PC-3 (cell line): ENCODE measurements around the gene PTGES3. TPM values are rescaled to one million over a fixed set of nuclear protein-coding genes. Genes with fewer than 3 reads are reported as not detected.

Experiments
- ATAC-seq: fragments of 200-7000 bp; cut with Tn5 transposase; 2 replicates; pipeline ENCODE4 v1.9.1; 2020; ENCODE audit warnings: mild to moderate bottlenecking, moderate library complexity
- BruUV-seq: library from RNA; stranded (reverse); fragments of 400-500 nt; replicated peaks from 2 replicates; lab custom pipeline; 2021; lab: Mats Ljungman, UMichigan
- CTCF ChIA-PET: fragments of 300-600 bp; sonication (Branson Sonifier 250); formaldehyde crosslinking; loops from one replicate; lab custom pipeline; 2022; ENCODE audit warnings: antibody characterized with exemption; lab: Charles Lee
- POLR2A ChIA-PET: fragments of 300-600 bp; sonication (Branson Sonifier 250); formaldehyde crosslinking; loops from one replicate; lab custom pipeline; 2022; ENCODE audit warnings: antibody characterized with exemption; ENCODE audit not compliant: unreplicated experiment; lab: Charles Lee
- DNase-seq: peaks from one replicate; pipeline ENCODE4 v3.0.0-alpha.2; 2015
- H2AFZ ChIP-seq: fragments of 300-600 bp; sonication (generic); 2 replicates; pipeline ENCODE4 v1.6.0; 2016; ENCODE audit warnings: antibody characterized with exemption, low read length
- H3F3A ChIP-seq: fragments of 300-600 bp; sonication (generic); one replicate; pipeline ENCODE4 v1.6.0; 2017; ENCODE audit warnings: antibody characterized with exemption, low read length, control low read depth, mild to moderate bottlenecking; ENCODE audit not compliant: unreplicated experiment
- H3K27ac ChIP-seq: fragments of 300-600 bp; sonication (generic); 2 replicates; pipeline ENCODE4 v1.5.1; 2016; ENCODE audit warnings: mild to moderate bottlenecking, low read length
- H3K27me3 ChIP-seq: fragments of 300-600 bp; sonication (generic); 2 replicates; pipeline ENCODE4 v1.6.1; 2016; ENCODE audit warnings: low read length, mixed read lengths
- H3K36me3 ChIP-seq: fragments of 300-600 bp; sonication (generic); 2 replicates; pipeline ENCODE4 v1.6.1; 2016; ENCODE audit warnings: low read depth, mixed run types, low read length, mixed read lengths
- H3K4me1 ChIP-seq: fragments of 300-600 bp; sonication (generic); 2 replicates; pipeline ENCODE4 v1.5.1; 2016; ENCODE audit warnings: low read length; ENCODE audit not compliant: insufficient read depth
- H3K4me2 ChIP-seq: fragments of 300-600 bp; sonication (generic); 2 replicates; pipeline ENCODE4 v1.6.0; 2016; ENCODE audit warnings: low read length
- H3K4me3 ChIP-seq: fragments of 300-600 bp; sonication (generic); 2 replicates; pipeline ENCODE4 v1.5.1; 2016; ENCODE audit warnings: mild to moderate bottlenecking, low read length, mixed read lengths
- H3K79me2 ChIP-seq: fragments of 300-600 bp; sonication (generic); 2 replicates; pipeline ENCODE4 v1.6.1; 2017; ENCODE audit warnings: low read length, mixed read lengths
- H3K9ac ChIP-seq: fragments of 300-600 bp; sonication (generic); 2 replicates; pipeline ENCODE4 v1.6.0; 2016; ENCODE audit warnings: mild to moderate bottlenecking, low read length
- H3K9me2 ChIP-seq: fragments of 300-600 bp; sonication (generic); replicated peaks from 2 replicates; pipeline ENCODE4 v1.6.1; 2016; ENCODE audit warnings: mixed run types, low read length, mixed read lengths
- H3K9me3 ChIP-seq: fragments of 300-600 bp; sonication (generic); 2 replicates; pipeline ENCODE4 v1.6.1; 2016; ENCODE audit warnings: low read length, mixed read lengths
- H4K20me1 ChIP-seq: fragments of 300-600 bp; sonication (generic); 2 replicates; pipeline ENCODE4 v1.6.1; 2016; ENCODE audit warnings: low read length, mixed read lengths
- EZH2 ChIP-seq: fragments of 300-600 bp; sonication (generic); IDR thresholded peaks from one replicate; pipeline ENCODE4 v1.6.1; 2017; ENCODE audit warnings: antibody characterized with exemption, mild to moderate bottlenecking, low read length; ENCODE audit not compliant: unreplicated experiment
- EZH2phosphoT487 ChIP-seq: fragments of 300-600 bp; sonication (generic); IDR thresholded peaks from 2 replicates; pipeline ENCODE4 v1.6.1; 2018; ENCODE audit warnings: mild to moderate bottlenecking, antibody characterized with exemption, low read length, borderline replicate concordance
- intact Hi-C: fragments of 100-400 bp; cut with micrococcal nuclease; formaldehyde crosslinking; loops from 2 replicates; pipeline ENCODE4 v1.9.0; 2023
- total RNA-seq: library from RNA; depleted of rRNA; stranded (reverse); fragments of >200 nt; gene quantifications from 2 replicates; pipeline ENCODE4 v1.2.3, GENCODE V29; 2014
- TF ChIP-seq, protein P1 (sequence below): fragments of 300-600 bp; sonication (generic); conservative IDR thresholded peaks from 2 replicates; pipeline ENCODE4 v1.5.1; 2017; ENCODE audit warnings: antibody characterized with exemption, low read depth, mild to moderate bottlenecking, low read length

Gene PTGES3
- total RNA-seq, 1 experiment from 2014 or later, result 165 TPM

DNA sequence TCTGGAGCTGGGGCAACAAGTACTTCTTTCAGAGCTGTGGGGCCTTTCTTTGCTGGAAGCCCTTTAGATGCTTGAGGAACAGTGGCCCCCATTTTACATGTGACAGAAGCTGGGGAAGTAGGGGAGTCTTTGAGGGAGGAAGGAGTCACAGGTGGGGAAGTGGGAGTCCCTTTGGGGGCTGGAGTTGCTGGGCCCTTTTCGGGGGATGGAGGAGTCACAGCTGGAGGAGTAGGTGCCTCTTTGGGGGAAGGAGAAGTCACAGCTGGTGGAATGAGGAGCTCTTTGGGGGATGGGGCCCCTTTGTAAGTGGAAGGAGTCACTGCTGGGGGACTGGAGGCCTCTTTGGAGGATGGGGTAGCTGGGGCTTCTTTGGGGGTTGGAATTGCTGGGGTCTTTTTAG, 28.4 kb upstream of the PTGES3 start:
- H3K9ac ChIP-seq, result no peak overlapping the region
- intact Hi-C loops, result no loop called here
- H3K36me3 ChIP-seq, result peaks cover 77% of the 10 kb centered on the region
- TF ChIP-seq EZH2, result no peak
- no peak overlapping the region for H2AFZ ChIP-seq
- H3K9me3 ChIP-seq, result no peaks in the 10 kb centered on the region
- no peak overlapping the region for H3K27ac ChIP-seq
- H3K27me3 ChIP-seq, result no peaks in the 10 kb centered on the region
- BruUV-seq, result no TSS peak
- DNase-seq (no peak), ATAC-seq (no peak)
- ChIA-PET CTCF (no interaction called here), POLR2A (no interaction called here)
- peaks cover 75% of the 10 kb centered on the region for H3K79me2 ChIP-seq
- H3K9me2 ChIP-seq, result no peaks in the 10 kb centered on the region
- H3K4me2 ChIP-seq, result no peak overlapping the region
- no peak overlapping the region for H3K4me3 ChIP-seq
- peaks cover 13% of the 10 kb centered on the region for H3K4me1 ChIP-seq
- peaks cover 8% of the 10 kb centered on the region for H3F3A ChIP-seq
- peaks cover 75% of the 10 kb centered on the region for H4K20me1 ChIP-seq

DNA sequence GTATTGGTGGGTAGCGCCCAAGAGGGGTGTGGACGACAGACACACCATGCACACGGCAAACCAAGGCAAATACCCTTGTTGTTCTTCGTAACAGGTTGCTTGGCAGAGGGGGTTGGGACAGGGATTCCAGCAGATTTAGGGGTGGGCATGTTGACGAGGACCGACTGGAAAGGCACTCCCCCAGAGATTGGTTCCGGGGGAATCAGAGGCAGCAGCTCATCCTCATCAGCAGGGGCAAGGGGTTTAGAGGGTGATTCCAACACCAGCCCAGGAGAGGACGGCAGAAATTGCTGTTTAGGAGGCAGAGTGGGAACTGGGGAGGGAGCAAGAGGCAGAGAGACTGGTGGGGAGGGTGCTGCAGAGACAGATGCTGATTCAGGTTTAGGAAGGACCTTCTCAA, 27.7 kb upstream of the PTGES3 start:
- no peaks in the 10 kb centered on the region for H3K9me2 ChIP-seq
- peaks cover 15% of the 10 kb centered on the region for H3F3A ChIP-seq
- POLR2A ChIA-PET, result no interaction called here
- H3K27ac ChIP-seq, result no peak overlapping the region
- peaks cover 75% of the 10 kb centered on the region for H3K36me3 ChIP-seq
- intact Hi-C loops, result no loop called here
- H3K4me2 ChIP-seq, result no peak overlapping the region
- TF ChIP-seq, protein P1, sequence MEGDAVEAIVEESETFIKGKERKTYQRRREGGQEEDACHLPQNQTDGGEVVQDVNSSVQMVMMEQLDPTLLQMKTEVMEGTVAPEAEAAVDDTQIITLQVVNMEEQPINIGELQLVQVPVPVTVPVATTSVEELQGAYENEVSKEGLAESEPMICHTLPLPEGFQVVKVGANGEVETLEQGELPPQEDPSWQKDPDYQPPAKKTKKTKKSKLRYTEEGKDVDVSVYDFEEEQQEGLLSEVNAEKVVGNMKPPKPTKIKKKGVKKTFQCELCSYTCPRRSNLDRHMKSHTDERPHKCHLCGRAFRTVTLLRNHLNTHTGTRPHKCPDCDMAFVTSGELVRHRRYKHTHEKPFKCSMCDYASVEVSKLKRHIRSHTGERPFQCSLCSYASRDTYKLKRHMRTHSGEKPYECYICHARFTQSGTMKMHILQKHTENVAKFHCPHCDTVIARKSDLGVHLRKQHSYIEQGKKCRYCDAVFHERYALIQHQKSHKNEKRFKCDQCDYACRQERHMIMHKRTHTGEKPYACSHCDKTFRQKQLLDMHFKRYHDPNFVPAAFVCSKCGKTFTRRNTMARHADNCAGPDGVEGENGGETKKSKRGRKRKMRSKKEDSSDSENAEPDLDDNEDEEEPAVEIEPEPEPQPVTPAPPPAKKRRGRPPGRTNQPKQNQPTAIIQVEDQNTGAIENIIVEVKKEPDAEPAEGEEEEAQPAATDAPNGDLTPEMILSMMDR, result no peak
- no peak for TF ChIP-seq EZH2phosphoT487
- no peak for TF ChIP-seq EZH2
- H4K20me1 ChIP-seq, result peaks cover 68% of the 10 kb centered on the region
- no peak overlapping the region for H2AFZ ChIP-seq
- no peaks in the 10 kb centered on the region for H3K27me3 ChIP-seq
- no peak for DNase-seq
- CTCF ChIA-PET, result no interaction called here
- H3K9me3 ChIP-seq, result no peaks in the 10 kb centered on the region
- no peak overlapping the region for H3K4me3 ChIP-seq
- no TSS peak for BruUV-seq
- no peak overlapping the region for H3K9ac ChIP-seq
- peaks cover 7% of the 10 kb centered on the region for H3K4me1 ChIP-seq
- no peak for ATAC-seq
- peaks cover 69% of the 10 kb centered on the region for H3K79me2 ChIP-seq

DNA sequence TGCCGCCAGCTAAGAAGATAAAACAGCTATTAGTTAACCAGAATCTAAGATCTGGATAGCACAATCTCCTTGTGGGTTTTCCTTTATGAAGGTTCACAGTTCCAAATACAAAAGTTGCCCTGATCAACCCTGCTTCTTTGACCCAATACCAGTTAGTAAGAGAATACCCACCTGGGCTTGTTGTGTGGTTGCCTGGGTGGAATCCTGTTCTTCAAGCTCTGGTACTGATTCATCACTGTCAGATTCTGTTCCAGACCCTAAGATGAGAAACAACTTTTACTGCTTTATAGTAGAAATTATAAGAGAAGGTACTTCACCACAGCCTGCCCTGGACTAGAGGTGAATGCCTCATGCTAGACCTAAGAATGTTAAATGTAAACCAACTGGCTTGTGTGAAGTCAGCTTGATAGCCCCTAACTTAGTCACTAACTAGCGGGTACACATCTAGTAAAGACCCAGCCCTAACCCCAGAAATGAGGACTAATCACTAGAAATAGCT, 26.4 kb upstream of the PTGES3 start:
- peak; percentile 44 for DNase-seq
- H2AFZ ChIP-seq, result no peak overlapping the region
- no peaks in the 10 kb centered on the region for H3K4me1 ChIP-seq
- no peak overlapping the region for H3K4me3 ChIP-seq
- no peaks in the 10 kb centered on the region for H3K27me3 ChIP-seq
- ATAC-seq, result no peak
- peaks cover 20% of the 10 kb centered on the region for H3F3A ChIP-seq
- CTCF ChIA-PET, result no interaction called here
- H3K9me3 ChIP-seq, result no peaks in the 10 kb centered on the region
- peaks cover 56% of the 10 kb centered on the region for H3K79me2 ChIP-seq
- POLR2A ChIA-PET, result no interaction called here
- H3K27ac ChIP-seq, result no peak overlapping the region
- intact Hi-C loops, result no loop called here
- no peak overlapping the region for H3K9ac ChIP-seq
- peaks cover 62% of the 10 kb centered on the region for H3K36me3 ChIP-seq
- BruUV-seq, result no TSS peak
- H4K20me1 ChIP-seq, result peaks cover 55% of the 10 kb centered on the region
- TF ChIP-seq EZH2phosphoT487, result no peak
- TF ChIP-seq EZH2, result no peak
- TF ChIP-seq, protein P1, result no peak
- H3K9me2 ChIP-seq, result no peaks in the 10 kb centered on the region
- no peak overlapping the region for H3K4me2 ChIP-seq
